Endothelial cell of umbilical vein (primary cell): Measurements from ENCODE around the gene SEMA3A.

ENCODE experiments used
- CTCF ChIP-seq, 2 donors: IDR thresholded peaks; 1 replicate in 1 of 2; 2 replicates in 1 of 2; pipeline ENCODE4 v1.5.1; 2011; ENCODE audit warnings: low read length in 2 of 2, mild to moderate bottlenecking in 2 of 2, moderate library complexity in 2 of 2, control low read depth in 1 of 2, inconsistent platforms in 1 of 2, low read depth in 1 of 2; ENCODE audit not compliant: insufficient read depth in 1 of 2; ENCODE audit errors: extremely low read depth in 1 of 2
- FOS ChIP-seq: IDR thresholded peaks from 2 replicates; pipeline ENCODE4 v1.6.1; 2011; ENCODE audit warnings: mild to moderate bottlenecking, low read length, moderate library complexity, borderline replicate concordance; ENCODE audit not compliant: insufficient read depth

GRCh38 chr7:84159435-84159834 is 35.2 kb downstream of the SEMA3A start:
- TF ChIP-seq CTCF (IDR thresholded peaks at IDR 0.05; ENCODE audit: extremely low read depth in 1 of 2, insufficient read depth in 1 of 2, low read depth in 1 of 2, low read length in 2 of 2), result no peak
- TF ChIP-seq FOS, result no peak
